IMR-90 (cell line): ENCODE measurements around the gene RAB3GAP2. TPM values are rescaled to one million over a fixed set of nuclear protein-coding genes. Genes with fewer than 3 reads are reported as not detected.

Experiments used
- ATAC-seq: fragments of 200-7000 bp; cut with Tn5 transposase; 2 replicates; pipeline ENCODE4 v1.9.1; 2020; ENCODE audit warnings: low read depth, mild to moderate bottlenecking, moderate library complexity
- BruUV-seq: library from RNA; stranded (reverse); fragments of 400-500 nt; replicated peaks from 2 replicates; lab custom pipeline; 2021; lab: Mats Ljungman, UMichigan
- CTCF ChIA-PET: fragments of 300-600 bp; formaldehyde crosslinking; extraction: SDS; loops from one replicate; lab custom pipeline; 2021; ENCODE audit warnings: antibody characterized with exemption; lab: Yijun Ruan, JAX
- POLR2A ChIA-PET: fragments of 300-600 bp; sonication (Branson Sonifier 250); formaldehyde crosslinking; loops from one replicate; lab custom pipeline; 2022; ENCODE audit warnings: antibody characterized with exemption; ENCODE audit not compliant: unreplicated experiment; lab: Charles Lee
- DNase-seq: peaks from one replicate; pipeline ENCODE4 v3.0.0; 2013
- H2AFZ ChIP-seq: replicated peaks from 2 replicates; pipeline ENCODE3; 2013; ENCODE audit warnings: low read length, mild to moderate bottlenecking; ENCODE audit not compliant: poor library complexity
- H2AK5ac ChIP-seq: 2 replicates; pipeline ENCODE4 v1.6.1; 2013; ENCODE audit warnings: low read depth, low read length, inconsistent platforms
- H2AK9ac ChIP-seq: replicated peaks from 2 replicates; pipeline ENCODE3; 2013; ENCODE audit warnings: mild to moderate bottlenecking, low read depth, low read length, moderate library complexity; ENCODE audit not compliant: poor library complexity
- H2BK120ac ChIP-seq: 2 replicates; pipeline ENCODE4 v1.6.1; 2013; ENCODE audit warnings: low read depth, low read length, inconsistent platforms
- H2BK15ac ChIP-seq: 3 replicates; pipeline ENCODE4 v1.6.1; 2013; ENCODE audit warnings: low read depth, low read length, inconsistent platforms
- H2BK20ac ChIP-seq: 2 replicates; pipeline ENCODE4 v1.6.1; 2013; ENCODE audit warnings: low read depth, mild to moderate bottlenecking, inconsistent platforms, low read length, moderate library complexity
- H2BK5ac ChIP-seq: 2 replicates; pipeline ENCODE4 v1.6.1; 2013; ENCODE audit warnings: mild to moderate bottlenecking, low read depth, low read length, inconsistent platforms; ENCODE audit not compliant: poor library complexity, severe bottlenecking
- H3K14ac ChIP-seq: replicated peaks from 2 replicates; pipeline ENCODE4 v1.6.1; 2013; ENCODE audit warnings: low read depth, low read length, inconsistent platforms
- H3K18ac ChIP-seq: 2 replicates; pipeline ENCODE4 v1.6.1; 2013; ENCODE audit warnings: low read depth, low read length, control low read depth
- H3K23ac ChIP-seq: 2 replicates; pipeline ENCODE4 v1.6.1; 2013; ENCODE audit warnings: low read depth, low read length, inconsistent platforms
- H3K27ac ChIP-seq: 2 replicates; pipeline ENCODE4 v1.5.1; 2013; ENCODE audit warnings: mild to moderate bottlenecking, control low read depth, low read length; ENCODE audit not compliant: insufficient read depth
- H3K27me3 ChIP-seq: 2 replicates; pipeline ENCODE4 v1.6.1; 2013; ENCODE audit warnings: low read length; ENCODE audit not compliant: control insufficient read depth, insufficient read depth
- H3K36me3 ChIP-seq: 2 replicates; pipeline ENCODE4 v1.6.1; 2013; ENCODE audit warnings: low read length, mixed read lengths; ENCODE audit not compliant: control insufficient read depth, insufficient read depth
- H3K4ac ChIP-seq: 2 replicates; pipeline ENCODE4 v1.6.1; 2013; ENCODE audit warnings: low read depth, low read length, inconsistent platforms
- H3K4me1 ChIP-seq: 2 replicates; pipeline ENCODE4 v1.6.1; 2013; ENCODE audit warnings: low read length, mixed read lengths; ENCODE audit not compliant: control insufficient read depth, insufficient read depth
- H3K4me2 ChIP-seq: 2 replicates; pipeline ENCODE4 v1.6.1; 2013; ENCODE audit warnings: low read depth, mild to moderate bottlenecking, control low read depth, low read length, moderate library complexity
- H3K4me3 ChIP-seq: 2 replicates; pipeline ENCODE4 v1.5.1; 2013; ENCODE audit warnings: low read depth, mild to moderate bottlenecking, control low read depth, low read length, moderate library complexity; ENCODE audit not compliant: insufficient read depth
- H3K56ac ChIP-seq: 2 replicates; pipeline ENCODE4 v1.6.1; 2013; ENCODE audit warnings: low read length, inconsistent platforms; ENCODE audit not compliant: insufficient read depth; ENCODE audit errors: extremely low read depth
- H3K79me1 ChIP-seq, 2 experiments: 2 replicates each; pipeline ENCODE4 v1.6.1; 2013; ENCODE audit warnings: low read length in 2 of 2, inconsistent platforms in 1 of 2, low read depth in 1 of 2
- H3K9ac ChIP-seq: 2 replicates; pipeline ENCODE4 v1.6.1; 2013; ENCODE audit warnings: low read depth, low read length, control low read depth
- H3K9me1 ChIP-seq: 2 replicates; pipeline ENCODE4 v1.6.1; 2013; ENCODE audit warnings: low read length, inconsistent platforms; ENCODE audit not compliant: insufficient read depth
- H3K9me3 ChIP-seq: 2 replicates; pipeline ENCODE4 v1.6.1; 2013; ENCODE audit warnings: low read length; ENCODE audit not compliant: control insufficient read depth, insufficient read depth
- H4K20me1 ChIP-seq: 2 replicates; pipeline ENCODE4 v1.6.1; 2013; ENCODE audit warnings: low read length, inconsistent platforms; ENCODE audit not compliant: insufficient read depth
- H4K5ac ChIP-seq: 2 replicates; pipeline ENCODE4 v1.6.1; 2013; ENCODE audit warnings: mild to moderate bottlenecking, low read depth, low read length, control low read depth
- H4K8ac ChIP-seq, 2 experiments: 2 replicates each; pipeline ENCODE4 v1.6.1; 2013; ENCODE audit warnings: low read depth in 2 of 2, low read length in 2 of 2, control low read depth in 1 of 2, inconsistent platforms in 1 of 2
- H4K91ac ChIP-seq: 2 replicates; pipeline ENCODE4 v1.6.1; 2013; ENCODE audit warnings: low read depth, low read length, inconsistent platforms; ENCODE audit not compliant: insufficient read depth
- BHLHE40 ChIP-seq: fragments of 150-350 bp; IDR thresholded peaks from 2 replicates; pipeline ENCODE4 v1.6.1; 2016; ENCODE audit warnings: mild to moderate bottlenecking, low read depth, low read length
- CEBPB ChIP-seq: IDR thresholded peaks from 2 replicates; pipeline ENCODE4 v1.6.1; 2012; ENCODE audit warnings: low read depth, low read length, improper control_type of control experiment
- CHD1 ChIP-seq: IDR thresholded peaks from 2 replicates; pipeline ENCODE4 v1.6.1; 2012; ENCODE audit warnings: low read depth, low read length, improper control_type of control experiment
- CTCF ChIP-seq: conservative IDR thresholded peaks from 2 replicates; pipeline ENCODE4 v1.5.1; 2012; ENCODE audit warnings: mild to moderate bottlenecking, low read depth, low read length, improper control_type of control experiment
- FOS ChIP-seq: fragments of 150-350 bp; IDR thresholded peaks from 2 replicates; pipeline ENCODE4 v1.6.1; 2016; ENCODE audit warnings: low read depth, low read length
- MAFK ChIP-seq: IDR thresholded peaks from 2 replicates; pipeline ENCODE4 v1.6.1; 2012; ENCODE audit warnings: low read depth, low read length, improper control_type of control experiment
- MAZ ChIP-seq: IDR thresholded peaks from 2 replicates; pipeline ENCODE4 v1.6.1; 2012; ENCODE audit warnings: low read depth, mild to moderate bottlenecking, low read length, improper control_type of control experiment, moderate library complexity, borderline replicate concordance
- MXI1 ChIP-seq: IDR thresholded peaks from 2 replicates; pipeline ENCODE4 v1.6.1; 2012; ENCODE audit warnings: low read depth, mild to moderate bottlenecking, low read length, moderate library complexity, borderline replicate concordance
- NFE2L2 ChIP-seq: fragments of 150-350 bp; IDR thresholded peaks from 2 replicates; pipeline ENCODE4 v1.6.1; 2016; ENCODE audit warnings: low read depth, mild to moderate bottlenecking, low read length
- RAD21 ChIP-seq: IDR thresholded peaks from 2 replicates; pipeline ENCODE4 v1.6.1; 2012; ENCODE audit warnings: low read length, improper control_type of control experiment
- RCOR1 ChIP-seq: IDR thresholded peaks from 2 replicates; pipeline ENCODE4 v1.6.1; 2012; ENCODE audit warnings: mild to moderate bottlenecking, low read length, improper control_type of control experiment; ENCODE audit not compliant: insufficient replicate concordance
- RFX5 ChIP-seq: IDR thresholded peaks from 2 replicates; pipeline ENCODE4 v1.8.0; 2012; ENCODE audit warnings: low read depth, mild to moderate bottlenecking, low read length, moderate library complexity
- SMC3 ChIP-seq: fragments of 150-350 bp; IDR thresholded peaks from 2 replicates; pipeline ENCODE4 v1.6.1; 2016; ENCODE audit warnings: low read depth, mild to moderate bottlenecking, antibody characterized with exemption, low read length, moderate library complexity
- USF2 ChIP-seq: fragments of 150-350 bp; IDR thresholded peaks from 2 replicates; pipeline ENCODE4 v1.6.1; 2017; ENCODE audit warnings: mild to moderate bottlenecking, antibody characterized with exemption, low read length, low read depth
- WGBS, 2 experiments: methylation state at CpG; one replicate each; pipeline versions ENCODE4 v1.1.5 to v1.1.7; 2013; ENCODE audit warnings: missing lambda C conversion rate in 2 of 2; ENCODE audit not compliant: insufficient read length in 1 of 2; ENCODE audit errors: extremely low coverage in 2 of 2; 5-methylcytosine and 5-hydroxymethylcytosine counted together
- dilution Hi-C: fragments of 300-500 bp; cut with HindIII; formaldehyde crosslinking; loops from one replicate; pipeline ENCODE4 v1.14.3; 2018; ENCODE audit warnings: low sequenced_read_pairs; ENCODE audit not compliant: unreplicated experiment
- in situ Hi-C: fragments of 300-500 bp; cut with MboI; formaldehyde crosslinking; loops from 3 replicates; pipeline ENCODE4 v1.14.3; 2019; ENCODE audit warnings: low sequenced_read_pairs, inconsistent platforms, mixed read lengths
- intact Hi-C: fragments of 100-400 bp; cut with micrococcal nuclease; formaldehyde crosslinking; loops from 2 replicates; pipeline ENCODE4 v1.10.0; 2022
- polyA plus RNA-seq, 3 experiments: library from polyadenylated mRNA; depleted of rRNA; stranded (reverse); fragments of >200 nt; gene quantifications; 2 replicates each; pipeline ENCODE4 v1.2.3, GENCODE V29; 2012; ENCODE audit warnings: low replicate concordance in 1 of 3
- total RNA-seq: library from RNA; depleted of rRNA; stranded (reverse); fragments of >200 nt; gene quantifications from 2 replicates; pipeline ENCODE4 v1.2.3, GENCODE V29; 2012

The RAB3GAP2 gene
- total and polyA plus RNA-seq, 2 of the 4 experiments (the other 2 are of a cell fraction), result 12.3 to 37.8 TPM

GRCh38 chr1:220255204-220255603 is 17.0 kb downstream of the RAB3GAP2 start:
- ChIA-PET POLR2A (no interaction called here), CTCF (interaction anchor here (1.4 kb wide), 1 partner anchor 19 kb away, joined by 3 read pairs; no protein-coding TSS in a partner anchor)
- no peak overlapping the region for H3K14ac ChIP-seq
- no peak overlapping the region for H3K27ac ChIP-seq
- H2AFZ ChIP-seq, result no peak overlapping the region
- H2AK5ac ChIP-seq, result no peak overlapping the region
- ATAC-seq, result no peak
- no peak overlapping the region for H2AK9ac ChIP-seq
- H3K9me1 ChIP-seq, result 0 out of 2 replicates have a peak, but pooled peaks cover 3% of the 10 kb centered on the region
- no TSS peak for BruUV-seq
- no peaks in the 10 kb centered on the region for H3K9me3 ChIP-seq
- DNase-seq, result no peak
- H3K36me3 ChIP-seq, result peaks cover 15% of the 10 kb centered on the region
- H3K4me1 ChIP-seq, result no peaks in the 10 kb centered on the region
- H2BK20ac ChIP-seq, result no peak overlapping the region
- no peak overlapping the region for H3K9ac ChIP-seq
- no peak overlapping the region for H4K8ac ChIP-seq
- intact Hi-C loops (no loop called here), in situ Hi-C loops (no loop called here), dilution Hi-C loops (no loop called here)
- no peak overlapping the region for H3K23ac ChIP-seq
- no peak for TF ChIP-seq FOS
- no peak for TF ChIP-seq MAZ
- no peak for TF ChIP-seq SMC3
- TF ChIP-seq CTCF, result no peak
- TF ChIP-seq CHD1, result no peak
- no peak for TF ChIP-seq RFX5
- TF ChIP-seq NFE2L2, result no peak
- no peak for TF ChIP-seq MAFK
- no peak for TF ChIP-seq MXI1
- TF ChIP-seq RCOR1, result no peak
- TF ChIP-seq CEBPB, result no peak
- no peak for TF ChIP-seq USF2
- no peak for TF ChIP-seq RAD21
- TF ChIP-seq BHLHE40, result no peak
- H3K4ac ChIP-seq, result no peak overlapping the region
- H3K4me3 ChIP-seq, result no peak overlapping the region
- H3K56ac ChIP-seq, result no peak overlapping the region
- no CpG with 5 or more reads among the region's 1 CpG for WGBS, 2 experiments
- H4K20me1 ChIP-seq, result peaks cover 8% of the 10 kb centered on the region; the same call in 1 of the 2 replicates
- H4K91ac ChIP-seq, result no peak overlapping the region
- H2BK5ac ChIP-seq, result no peak overlapping the region
- no peak overlapping the region for H2BK120ac ChIP-seq
- no peak overlapping the region for H4K5ac ChIP-seq
- H3K79me1 ChIP-seq, result peaks cover 16 to 36% of the 10 kb centered on the region in 2 experiments; a peak in 3 of 4 replicates
- H3K27me3 ChIP-seq, result no peaks in the 10 kb centered on the region
- H2BK15ac ChIP-seq, result no peak overlapping the region
- H3K18ac ChIP-seq, result no peak overlapping the region
- no peak overlapping the region for H3K4me2 ChIP-seq
